NCI-H1930 (cell line): ENCODE measurements around the gene HMX3.

Experiments
- DNase-seq, 2 experiments: peaks; one replicate each; lab custom pipeline; 2025; lab: John Stamatoyannopoulos, UW

HMX3 gene

GRCh38 chr10:123135415-123136141, at the start of gene HMX3:
Gene HMX3 (plus strand): TSS chr10:123135970. CDS start chr10:123136051, 81 bp downstream.
- peak; percentile 39 to 82 for DNase-seq

GRCh38 chr10:123086281-123086680, 49.5 kb upstream of the HMX3 start:
- no peak for DNase-seq

- no peak for DNase-seq
Observed at GRCh38 chr10:123087348-123087747, 48.4 kb upstream of the HMX3 start.

GRCh38 chr10:123087786-123088185, 48.0 kb upstream of the HMX3 start:
- no peak for DNase-seq

- no peak for DNase-seq
Observed at GRCh38 chr10:123092635-123093414, 42.9 kb upstream of the HMX3 start.

GRCh38 chr10:123093489-123093888, 42.3 kb upstream of the HMX3 start:
- DNase-seq: no peak

- DNase-seq: no peak
Observed at GRCh38 chr10:123096452-123096851, 39.3 kb upstream of the HMX3 start.

GRCh38 chr10:123097039-123097438, 38.7 kb upstream of the HMX3 start:
- no peak for DNase-seq

- no peak for DNase-seq
Observed at GRCh38 chr10:123100030-123100762, 35.6 kb upstream of the HMX3 start.

- DNase-seq: no peak
Observed at GRCh38 chr10:123101872-123102271, 33.9 kb upstream of the HMX3 start.

GRCh38 chr10:123102673-123103072, 33.1 kb upstream of the HMX3 start:
- no peak for DNase-seq

GRCh38 chr10:123103944-123104343, 31.8 kb upstream of the HMX3 start:
- no peak for DNase-seq

GRCh38 chr10:123109466-123109865, 26.3 kb upstream of the HMX3 start:
- DNase-seq: no peak

GRCh38 chr10:123117644-123118417, 17.9 kb upstream of the HMX3 start:
- no peak for DNase-seq

GRCh38 chr10:123119081-123119480, 16.7 kb upstream of the HMX3 start:
- DNase-seq: no peak

GRCh38 chr10:123126246-123126645, 9.5 kb upstream of the HMX3 start:
- no peak for DNase-seq

- DNase-seq: no peak
Observed at GRCh38 chr10:123129618-123130271, 6.0 kb upstream of the HMX3 start.

- DNase-seq: no peak
Observed at GRCh38 chr10:123132576-123133477, 2.9 kb upstream of the HMX3 start.

- no peak for DNase-seq
Observed at GRCh38 chr10:123133541-123134342, 2.0 kb upstream of the HMX3 start.
